K562 (cell line): ENCODE measurements around the gene RELL2. TPM values are rescaled to one million over a fixed set of nuclear protein-coding genes. Genes with fewer than 3 reads are reported as not detected.

Source experiments
- ARID1B ChIP-seq: fragments of 450-650 bp; IDR thresholded peaks from 2 replicates; pipeline ENCODE4 v1.6.1; 2016; ENCODE audit warnings: antibody characterized with exemption, mild to moderate bottlenecking, inconsistent platforms
- HDAC6 ChIP-seq: IDR thresholded peaks from 2 replicates; pipeline ENCODE4 v1.6.1; 2012; ENCODE audit warnings: low read depth, mild to moderate bottlenecking, control low read depth, inconsistent platforms, low read length, moderate library complexity
- JUNB ChIP-seq: fragments of 450-650 bp; formaldehyde crosslinking; conservative IDR thresholded peaks from 2 replicates; pipeline ENCODE4 v1.4.0; 2020; ENCODE audit warnings: mild to moderate bottlenecking
- JUND ChIP-seq, 2 experiments: IDR thresholded peaks; 2 replicates in 1 of 2; 3 replicates in 1 of 2; pipeline ENCODE4 v1.6.1; 2011; ENCODE audit warnings: borderline replicate concordance in 2 of 2, low read depth in 2 of 2, low read length in 2 of 2, improper control_type of control experiment in 1 of 2, missing biosample characterization in 1 of 2, missing genetic modification characterization in 1 of 2, missing genetic modification reagents in 1 of 2
- KDM2B ChIP-seq: fragments of 250-450 bp; sonication (Bioruptor Pico); IDR thresholded peaks from 2 replicates; pipeline ENCODE4 v1.8.0; 2021; ENCODE audit warnings: mild to moderate bottlenecking, moderate library complexity
- LEF1 ChIP-seq: fragments of 450-650 bp; IDR thresholded peaks from 2 replicates; pipeline ENCODE4 v1.6.1; 2016; ENCODE audit warnings: mild to moderate bottlenecking
- MEF2D ChIP-seq: conservative IDR thresholded peaks from 2 replicates; pipeline ENCODE4 v1.6.1; 2016; ENCODE audit warnings: low read depth, missing genetic modification characterization, missing compliant biosample characterization
- MEIS2 ChIP-seq: fragments of 450-650 bp; IDR thresholded peaks from 2 replicates; pipeline ENCODE4 v1.6.1; 2014; ENCODE audit warnings: mild to moderate bottlenecking; ENCODE audit not compliant: partially characterized antibody
- MXI1 ChIP-seq: IDR thresholded peaks from 2 replicates; pipeline ENCODE4 v1.6.1; 2011; ENCODE audit warnings: low read depth, mild to moderate bottlenecking, improper control_type of control experiment, low read length
- NFRKB ChIP-seq: fragments of 450-650 bp; IDR thresholded peaks from 2 replicates; pipeline ENCODE4 v1.6.1; 2016; ENCODE audit warnings: low read depth
- PHTF2 ChIP-seq: fragments of 250-450 bp; sonication (Bioruptor Pico); IDR thresholded peaks from 2 replicates; pipeline ENCODE4 v1.5.0; 2021; ENCODE audit warnings: mild to moderate bottlenecking
- RAD21 ChIP-seq, 2 experiments: fragments of 250-450 bp in 1 of 2; fragments of 450-650 bp in 1 of 2; sonication (Bioruptor Pico) in 1 of 2; formaldehyde crosslinking in 1 of 2; IDR thresholded peaks in 1 of 2; conservative IDR thresholded peaks in 1 of 2; 2 replicates each; pipeline versions ENCODE4 v1.4.0 to v1.8.0; 2020 to 2022; ENCODE audit warnings: mild to moderate bottlenecking in 2 of 2, moderate library complexity in 1 of 2
- RBFOX2 ChIP-seq: fragments of 200-400 bp; formaldehyde crosslinking; IDR thresholded peaks from 2 replicates; pipeline ENCODE4 v1.6.1; 2017; ENCODE audit warnings: low read depth, mild to moderate bottlenecking, low read length, moderate library complexity
- SNIP1 ChIP-seq: fragments of 450-650 bp; IDR thresholded peaks from 2 replicates; pipeline ENCODE4 v1.7.1; 2017; ENCODE audit warnings: low read depth, mild to moderate bottlenecking
- SNRNP70 ChIP-seq: fragments of 200-400 bp; formaldehyde crosslinking; optimal IDR thresholded peaks from 2 replicates; pipeline ENCODE3; 2017; ENCODE audit warnings: low read depth, low read length
- TEAD2 ChIP-seq: fragments of 450-650 bp; IDR thresholded peaks from 2 replicates; pipeline ENCODE4 v1.6.1; 2016; ENCODE audit warnings: missing genetic modification characterization, control low read depth, missing compliant biosample characterization
- ZNF57 ChIP-seq: fragments of 450-650 bp; formaldehyde crosslinking; IDR thresholded peaks from 2 replicates; pipeline ENCODE4 v1.4.0; 2020; ENCODE audit warnings: mild to moderate bottlenecking, moderate library complexity
- ZNF707 ChIP-seq: fragments of 250-450 bp; sonication (Bioruptor Pico); conservative IDR thresholded peaks from 2 replicates; pipeline ENCODE4 v1.8.0; 2022; ENCODE audit warnings: inconsistent platforms, mild to moderate bottlenecking, moderate library complexity
- ZNF764 ChIP-seq: fragments of 250-450 bp; sonication (Bioruptor Pico); IDR thresholded peaks from 2 replicates; pipeline ENCODE4 v1.4.0; 2020; ENCODE audit warnings: low read depth, mild to moderate bottlenecking, moderate library complexity
- polyA plus RNA-seq, 8 experiments: library from polyadenylated mRNA; depleted of rRNA in 4 of 8; stranded (reverse) in 5 of 8; unstranded in 3 of 8; fragments of >200 nt; fragmentation: Nextera tagmentation in 2 of 8; fragmentation: Illumina TruSeq in 1 of 8; extraction: Ambion mirVana in 2 of 8; extraction: Trizol in 1 of 8; gene quantifications; 2 replicates each; pipeline versions ENCODE4 v1.2.1 to v1.2.3, GENCODE V29; 2011 to 2014; ENCODE audit warnings: inconsistent platforms in 1 of 8, missing spikeins in 1 of 8
- total RNA-seq, 7 experiments: library from RNA; depleted of rRNA in 6 of 7; stranded (reverse); fragments of >200 nt in 6 of 7; fragmentation: Illumina TruSeq in 2 of 7; extraction: Trizol in 2 of 7; gene quantifications; 2 replicates each; pipeline versions ENCODE4 v1.2.1 to v1.2.3, GENCODE V29; 2011 to 2021; ENCODE audit warnings: low replicate concordance in 1 of 7
- TF ChIP-seq, protein P1 (sequence below): sonication (generic); formaldehyde crosslinking; IDR thresholded peaks from 2 replicates; pipeline ENCODE4 v1.8.1; 2022; ENCODE audit warnings: missing genetic modification reagents
- TF ChIP-seq, protein P2 (sequence below): fragments of 450-650 bp; IDR thresholded peaks from 2 replicates; pipeline ENCODE4 v1.7.0; 2016; ENCODE audit warnings: borderline replicate concordance
- TF ChIP-seq, protein P3 (sequence below): fragments of 450-650 bp; IDR thresholded peaks from 2 replicates; pipeline ENCODE4 v1.7.1; 2018; ENCODE audit warnings: mild to moderate bottlenecking, low read depth; ENCODE audit not compliant: partially characterized antibody

Gene RELL2
- total and polyA plus RNA-seq, 9 of the 15 experiments (the other 6 are each of a cell fraction or from before 2014, with no cell fraction given) = 0.06 to 36.0 (median 14.3) TPM

DNA sequence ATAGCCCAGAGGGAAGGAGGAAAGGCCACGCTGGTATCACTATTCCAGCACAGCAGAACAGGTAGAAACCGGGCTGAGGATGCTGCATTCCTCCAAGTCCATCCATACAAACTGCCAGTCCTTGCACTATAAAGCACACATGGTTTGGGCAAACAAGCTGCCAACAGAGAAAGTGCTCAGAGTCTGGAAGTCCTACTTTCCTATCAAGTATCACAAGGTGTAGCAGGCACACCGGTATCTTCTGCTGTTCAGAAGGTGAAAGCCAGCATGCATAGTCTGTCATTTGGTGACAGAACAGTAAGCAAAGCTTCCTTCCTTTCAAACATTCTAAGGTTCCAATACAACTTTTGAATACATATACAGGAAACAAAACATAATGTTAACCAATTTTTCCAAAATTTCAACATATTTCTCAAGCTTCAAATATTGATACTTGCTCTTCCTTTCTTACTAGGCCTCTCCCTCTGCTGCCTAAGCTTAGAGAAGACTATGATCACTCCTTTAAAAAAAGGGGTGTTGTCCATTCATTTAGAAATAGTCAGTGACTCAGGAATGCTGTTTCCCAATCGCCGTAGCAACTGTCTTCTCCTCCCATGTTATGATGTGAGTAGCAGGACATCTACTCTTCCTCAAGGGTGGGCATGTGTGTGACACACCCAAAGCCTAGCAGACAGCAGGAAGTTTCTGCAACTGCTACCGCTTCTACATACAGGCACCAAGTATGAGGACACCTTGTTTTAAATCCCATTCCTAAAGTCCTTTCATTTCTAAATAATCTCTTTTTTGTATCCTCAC, 32.7 kb upstream of the RELL2 start (continued):
- TF ChIP-seq RAD21 (CRISPR knock-in tag; conservative IDR thresholded peaks at IDR 0.05 in 1 of 2, IDR thresholded peaks at IDR 0.05 in 1 of 2) = no peak
- peak; percentile 49 for TF ChIP-seq ARID1B
- 0 out of 2 replicates have a peak, but pooled peaks have one; percentile 20 for TF ChIP-seq RBFOX2
- no peak for TF ChIP-seq ZNF764 (CRISPR knock-in tag)
- TF ChIP-seq, protein P1, sequence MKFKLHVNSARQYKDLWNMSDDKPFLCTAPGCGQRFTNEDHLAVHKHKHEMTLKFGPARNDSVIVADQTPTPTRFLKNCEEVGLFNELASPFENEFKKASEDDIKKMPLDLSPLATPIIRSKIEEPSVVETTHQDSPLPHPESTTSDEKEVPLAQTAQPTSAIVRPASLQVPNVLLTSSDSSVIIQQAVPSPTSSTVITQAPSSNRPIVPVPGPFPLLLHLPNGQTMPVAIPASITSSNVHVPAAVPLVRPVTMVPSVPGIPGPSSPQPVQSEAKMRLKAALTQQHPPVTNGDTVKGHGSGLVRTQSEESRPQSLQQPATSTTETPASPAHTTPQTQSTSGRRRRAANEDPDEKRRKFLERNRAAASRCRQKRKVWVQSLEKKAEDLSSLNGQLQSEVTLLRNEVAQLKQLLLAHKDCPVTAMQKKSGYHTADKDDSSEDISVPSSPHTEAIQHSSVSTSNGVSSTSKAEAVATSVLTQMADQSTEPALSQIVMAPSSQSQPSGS (CRISPR knock-in tag) = no peak
- no peak for TF ChIP-seq ZNF707 (CRISPR knock-in tag)
- no peak for TF ChIP-seq TEAD2
- TF ChIP-seq, protein P2, sequence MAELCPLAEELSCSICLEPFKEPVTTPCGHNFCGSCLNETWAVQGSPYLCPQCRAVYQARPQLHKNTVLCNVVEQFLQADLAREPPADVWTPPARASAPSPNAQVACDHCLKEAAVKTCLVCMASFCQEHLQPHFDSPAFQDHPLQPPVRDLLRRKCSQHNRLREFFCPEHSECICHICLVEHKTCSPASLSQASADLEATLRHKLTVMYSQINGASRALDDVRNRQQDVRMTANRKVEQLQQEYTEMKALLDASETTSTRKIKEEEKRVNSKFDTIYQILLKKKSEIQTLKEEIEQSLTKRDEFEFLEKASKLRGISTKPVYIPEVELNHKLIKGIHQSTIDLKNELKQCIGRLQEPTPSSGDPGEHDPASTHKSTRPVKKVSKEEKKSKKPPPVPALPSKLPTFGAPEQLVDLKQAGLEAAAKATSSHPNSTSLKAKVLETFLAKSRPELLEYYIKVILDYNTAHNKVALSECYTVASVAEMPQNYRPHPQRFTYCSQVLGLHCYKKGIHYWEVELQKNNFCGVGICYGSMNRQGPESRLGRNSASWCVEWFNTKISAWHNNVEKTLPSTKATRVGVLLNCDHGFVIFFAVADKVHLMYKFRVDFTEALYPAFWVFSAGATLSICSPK = no peak
- TF ChIP-seq PHTF2 (CRISPR knock-in tag) = no peak
- TF ChIP-seq NFRKB = no peak
- peak; percentile 63; the same call in 1 of the 2 replicates for TF ChIP-seq JUND (IDR thresholded peaks at IDR 0.05; ENCODE audit: borderline replicate concordance, low read depth, low read length)
- TF ChIP-seq JUND (tag; IDR thresholded peaks at IDR 0.05; ENCODE audit: borderline replicate concordance, low read depth, low read length) = peak; percentile 53; the same call in 1 of the 3 replicates
- TF ChIP-seq, protein P3, sequence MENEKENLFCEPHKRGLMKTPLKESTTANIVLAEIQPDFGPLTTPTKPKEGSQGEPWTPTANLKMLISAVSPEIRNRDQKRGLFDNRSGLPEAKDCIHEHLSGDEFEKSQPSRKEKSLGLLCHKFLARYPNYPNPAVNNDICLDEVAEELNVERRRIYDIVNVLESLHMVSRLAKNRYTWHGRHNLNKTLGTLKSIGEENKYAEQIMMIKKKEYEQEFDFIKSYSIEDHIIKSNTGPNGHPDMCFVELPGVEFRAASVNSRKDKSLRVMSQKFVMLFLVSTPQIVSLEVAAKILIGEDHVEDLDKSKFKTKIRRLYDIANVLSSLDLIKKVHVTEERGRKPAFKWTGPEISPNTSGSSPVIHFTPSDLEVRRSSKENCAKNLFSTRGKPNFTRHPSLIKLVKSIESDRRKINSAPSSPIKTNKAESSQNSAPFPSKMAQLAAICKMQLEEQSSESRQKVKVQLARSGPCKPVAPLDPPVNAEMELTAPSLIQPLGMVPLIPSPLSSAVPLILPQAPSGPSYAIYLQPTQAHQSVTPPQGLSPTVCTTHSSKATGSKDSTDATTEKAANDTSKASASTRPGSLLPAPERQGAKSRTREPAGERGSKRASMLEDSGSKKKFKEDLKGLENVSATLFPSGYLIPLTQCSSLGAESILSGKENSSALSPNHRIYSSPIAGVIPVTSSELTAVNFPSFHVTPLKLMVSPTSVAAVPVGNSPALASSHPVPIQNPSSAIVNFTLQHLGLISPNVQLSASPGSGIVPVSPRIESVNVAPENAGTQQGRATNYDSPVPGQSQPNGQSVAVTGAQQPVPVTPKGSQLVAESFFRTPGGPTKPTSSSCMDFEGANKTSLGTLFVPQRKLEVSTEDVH = no peak
- no peak for TF ChIP-seq JUNB
- no peak for TF ChIP-seq SNRNP70
- peak; percentile 59; the same call in 1 of the 2 replicates for TF ChIP-seq MXI1
- TF ChIP-seq ZNF57 (CRISPR knock-in tag) = no peak
- no peak for TF ChIP-seq SNIP1
- TF ChIP-seq MEF2D (tag) = no peak
- no peak for TF ChIP-seq LEF1
- TF ChIP-seq MEIS2 = peak; percentile 32
- TF ChIP-seq HDAC6 = no peak
- TF ChIP-seq KDM2B (CRISPR knock-in tag) = no peak
